Measurements from ENCODE around the gene C11orf21. TPM values are rescaled to one million over a fixed set of nuclear protein-coding genes. Genes with fewer than 3 reads are reported as not detected.
A peak's percentile ranks its signal among the peaks of the same experiment; 100 is the strongest.

Gene C11orf21
- total and polyA plus RNA-seq, 9 donors: 0.12 to 0.75 (median 0.35) TPM; not detected in 2

DNA sequence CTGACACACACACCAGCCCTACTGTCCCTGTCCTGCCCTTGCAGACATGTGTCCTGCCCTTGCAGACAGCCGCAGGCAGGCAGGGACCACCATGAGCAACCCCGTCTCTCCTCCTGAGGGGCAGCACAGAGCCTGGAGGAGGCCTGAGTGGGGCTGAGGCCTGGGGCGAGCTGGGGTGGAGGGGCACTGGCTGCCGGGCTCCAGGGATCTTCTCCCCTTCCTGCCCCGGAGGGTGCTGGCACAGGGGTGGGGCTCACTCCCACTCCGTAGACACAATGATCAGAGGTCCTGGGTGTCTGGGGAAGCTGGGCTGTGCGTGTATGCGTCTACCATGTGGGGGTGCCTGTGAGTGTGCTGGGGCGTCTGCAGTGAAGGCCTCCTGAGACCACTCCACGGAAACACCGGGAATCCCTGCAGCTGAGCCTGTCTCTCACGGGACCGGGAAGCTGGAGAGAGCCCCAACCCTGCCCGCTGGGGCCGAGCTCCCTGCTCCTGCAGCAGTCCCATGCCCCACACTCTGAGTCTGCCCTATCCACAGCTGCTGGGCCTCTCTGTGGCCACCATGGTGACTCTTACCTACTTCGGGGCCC lies 683 bp upstream of the C11orf21 start:
- no peaks in the 10 kb centered on the region for H3K9me3 ChIP-seq
- TF ChIP-seq CTCF (IDR thresholded peaks at IDR 0.05) (no peak), EP300 (IDR thresholded peaks at IDR 0.05) (no peak), POLR2A (IDR thresholded peaks at IDR 0.05) (no peak)
- peaks cover 24% of the 10 kb centered on the region for H3K4me1 ChIP-seq (ENCODE audit: insufficient read depth)
- H3K27ac ChIP-seq: no peak overlapping the region
- WGBS, 3 donors: 72 to 81% (median 80%) methylated on average over 13 to 16 of the region's 16 CpGs
- no peaks in the 10 kb centered on the region for H3K27me3 ChIP-seq
- peak in 1 of 5 donors; percentile 26 for DNase-seq
- intact Hi-C loops (cut with DNase I): loop anchor here in 3 of 4 donors (5.0 to 10.0 kb wide), 3 partner anchors 105 to 1420 kb away; no protein-coding TSS in a partner anchor
- H3K4me3 ChIP-seq: no peak overlapping the region
- H3K36me3 ChIP-seq: no peaks in the 10 kb centered on the region

- H3K27me3 ChIP-seq: no peaks in the 10 kb centered on the region
- H3K27ac ChIP-seq: no peak overlapping the region
- intact Hi-C loops (cut with DNase I): loop anchor here in 3 of 4 donors (5.0 to 10.0 kb wide), 3 partner anchors 104 to 1419 kb away; no protein-coding TSS in a partner anchor
- TF ChIP-seq EP300 (IDR thresholded peaks at IDR 0.05): no peak
- TF ChIP-seq POLR2A (IDR thresholded peaks at IDR 0.05): no peak
- TF ChIP-seq CTCF (IDR thresholded peaks at IDR 0.05): no peak
- H3K4me3 ChIP-seq: no peak overlapping the region
- H3K36me3 ChIP-seq: no peaks in the 10 kb centered on the region
- H3K9me3 ChIP-seq: no peaks in the 10 kb centered on the region
- no peak for DNase-seq
- 76 to 79% (median 77%) methylated on average over 23 to 24 of the region's 24 CpGs for WGBS, 3 donors
- H3K4me1 ChIP-seq (ENCODE audit: insufficient read depth): peaks cover 18% of the 10 kb centered on the region
These were observed 635 bp downstream of the C11orf21 start for GRCh38 chr11:2300936-2301630.

DNA sequence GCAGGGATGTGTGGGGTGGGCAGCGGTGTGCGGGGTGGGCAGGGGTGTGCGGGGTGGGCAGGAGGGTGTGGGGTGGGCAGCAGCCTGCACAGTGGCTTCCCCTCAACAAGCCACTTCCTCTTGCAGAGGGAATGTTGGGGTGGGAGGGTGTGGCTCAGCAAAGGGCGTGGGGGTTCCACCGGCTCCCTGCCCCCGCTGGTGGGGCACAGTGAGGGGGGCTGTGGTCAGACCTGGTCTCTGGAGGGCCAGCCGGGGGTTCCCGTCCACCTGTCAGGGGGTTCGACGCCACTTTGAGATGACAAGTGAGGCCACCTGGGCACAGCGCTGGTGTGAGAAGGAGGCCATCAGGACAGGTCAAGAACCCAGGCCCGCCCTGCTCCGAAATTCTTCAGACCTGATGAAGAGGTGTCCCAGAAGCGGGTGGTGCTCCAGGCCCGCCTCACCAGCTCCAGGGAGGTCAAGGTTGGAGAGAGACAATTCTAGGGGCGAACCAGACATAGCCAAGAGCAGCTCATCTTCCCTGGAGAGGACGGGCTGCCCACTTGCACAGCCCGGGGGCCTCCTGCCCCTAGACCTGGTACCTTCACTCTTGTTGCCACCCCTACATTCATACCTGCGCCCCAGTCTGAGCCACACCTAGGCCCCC lies 1.3 kb downstream of the C11orf21 start:
- TF ChIP-seq EP300 (IDR thresholded peaks at IDR 0.05) (no peak), POLR2A (IDR thresholded peaks at IDR 0.05) (no peak), CTCF (IDR thresholded peaks at IDR 0.05) (no peak)

GRCh38 chr11:2299773-2300172 lies 1.9 kb downstream of the C11orf21 start:
- no peaks in the 10 kb centered on the region for H3K27me3 ChIP-seq
- H3K4me1 ChIP-seq (ENCODE audit: insufficient read depth): peaks cover 7% of the 10 kb centered on the region
- H3K4me3 ChIP-seq: no peak overlapping the region
- WGBS, 3 donors: 74 to 83% (median 77%) methylated on average over 5 to 10 of the region's 10 CpGs
- no peak for DNase-seq
- TF ChIP-seq EP300 (IDR thresholded peaks at IDR 0.05) (no peak), POLR2A (IDR thresholded peaks at IDR 0.05) (no peak), CTCF (IDR thresholded peaks at IDR 0.05) (no peak)
- H3K9me3 ChIP-seq: no peaks in the 10 kb centered on the region
- intact Hi-C loops (cut with DNase I): loop anchor here in 3 of 4 donors (2.0 to 10.0 kb wide), 4 partner anchors 99 to 1417 kb away; no protein-coding TSS in a partner anchor
- no peaks in the 10 kb centered on the region for H3K36me3 ChIP-seq
- H3K27ac ChIP-seq: no peak overlapping the region

More for the DNA sequence above, 1.3 kb downstream of the C11orf21 start:
- Histone ChIP-seq H3K9me3 (no peaks in the 10 kb centered on the region), H3K4me1 (ENCODE audit: insufficient read depth) (peaks cover 12% of the 10 kb centered on the region), H3K36me3 (no peaks in the 10 kb centered on the region), H3K27ac (no peak overlapping the region), H3K27me3 (no peaks in the 10 kb centered on the region), H3K4me3 (no peak overlapping the region)
- intact Hi-C loops (cut with DNase I): loop anchor here in 3 of 4 donors (5.0 to 10.0 kb wide), 3 partner anchors 103 to 1418 kb away; no protein-coding TSS in a partner anchor
- no peak for DNase-seq
- 76 to 83% (median 81%) methylated on average over 19 of the region's 19 CpGs for WGBS, 3 donors

Data from ovary (tissue), 9 donors.